ENCODE results near the gene ZNF710. TPM values are rescaled to one million over a fixed set of nuclear protein-coding genes. Genes with fewer than 3 reads are reported as not detected.
A peak's percentile ranks its signal among the peaks of the same experiment; 100 is the strongest.

Gene ZNF710
- total RNA-seq, 2 donors from 2014 or later = 33.8 to 52.9 TPM

DNA sequence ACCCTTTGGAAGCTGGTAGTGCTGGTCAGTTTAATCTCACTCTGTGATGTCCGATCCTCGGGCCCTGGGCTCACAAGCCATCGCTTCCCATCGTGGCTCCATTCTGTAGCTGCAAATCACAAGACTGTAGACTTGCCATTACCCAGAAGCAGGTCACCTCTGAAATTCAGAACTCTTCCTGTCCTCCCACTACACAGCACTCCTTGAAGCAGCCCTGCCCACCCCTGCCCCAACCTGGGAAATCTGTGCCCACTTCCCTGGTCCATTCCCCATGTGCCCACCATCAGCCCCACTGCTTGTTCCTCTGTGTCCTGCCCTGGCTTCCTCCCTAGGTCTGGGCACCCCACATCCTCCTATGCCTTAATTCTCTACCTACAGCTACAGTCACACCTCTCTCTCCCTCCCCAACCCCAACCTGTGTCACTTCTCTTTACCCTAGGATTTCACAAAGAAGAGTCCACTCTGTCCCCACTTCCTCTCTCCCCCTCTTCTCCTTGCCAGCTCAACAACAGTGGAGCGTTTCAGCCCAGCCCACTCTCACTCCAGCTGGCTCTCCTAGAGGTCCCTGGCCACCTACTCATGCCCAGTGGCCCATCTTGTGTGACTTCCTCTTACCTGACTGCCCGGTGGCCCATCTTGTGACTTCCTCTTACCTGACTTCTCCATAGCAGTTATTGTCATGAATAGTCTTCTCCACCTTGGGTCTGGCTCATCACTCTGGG lies 8.3 kb downstream of the ZNF710 start:
- ATAC-seq = no peak
- intact Hi-C loops (cut with DNase I, micrococcal nuclease) = no loop called here

DNA sequence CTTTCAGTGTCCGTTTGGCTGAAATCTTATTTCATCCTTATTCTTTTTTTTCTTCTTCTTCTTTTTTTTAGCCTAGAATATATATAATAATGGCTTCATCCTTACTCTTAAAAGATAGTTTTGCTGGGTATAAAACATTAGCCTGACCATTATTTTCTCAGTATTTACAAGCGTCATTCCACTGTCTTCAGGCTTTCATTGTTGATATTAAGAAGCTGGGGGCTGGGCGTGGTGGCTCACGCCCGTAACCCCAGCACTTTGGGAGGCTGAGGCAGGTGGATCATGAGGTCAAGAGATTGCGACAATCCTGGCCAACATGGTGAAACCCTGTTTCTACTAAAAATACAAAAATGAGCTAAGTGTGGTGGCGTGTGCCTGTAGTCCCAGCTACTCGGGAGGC lies 10.6 kb downstream of the ZNF710 start:
- intact Hi-C loops (cut with DNase I, micrococcal nuclease) = no loop called here
- DNase-seq (no peak), ATAC-seq (no peak)

More for the DNA sequence above, 8.3 kb downstream of the ZNF710 start:
- no peak for DNase-seq

DNA sequence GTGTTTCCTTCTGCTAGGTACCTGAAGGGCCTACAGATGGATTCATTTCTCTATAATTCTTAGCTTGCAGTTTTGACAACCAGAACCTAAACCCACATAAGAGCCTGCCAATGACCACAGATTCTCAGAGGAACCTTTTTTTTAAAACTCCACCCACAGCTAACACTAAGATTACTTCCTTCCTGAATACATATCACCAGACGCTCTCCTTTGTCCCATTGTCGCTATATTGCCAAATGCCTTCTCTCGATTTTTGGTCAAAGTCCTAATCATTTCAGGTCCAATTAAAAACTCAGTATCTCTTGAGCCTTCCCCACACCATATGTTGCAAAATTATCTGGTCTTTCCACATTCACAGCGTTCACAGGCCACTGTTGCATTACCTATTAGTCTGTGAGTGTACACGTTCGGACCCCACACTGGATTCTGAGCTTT lies 12.4 kb downstream of the ZNF710 start:
- intact Hi-C loops (cut with DNase I, micrococcal nuclease) = no loop called here
- ATAC-seq (peak; percentile 50), DNase-seq (no peak)

DNA sequence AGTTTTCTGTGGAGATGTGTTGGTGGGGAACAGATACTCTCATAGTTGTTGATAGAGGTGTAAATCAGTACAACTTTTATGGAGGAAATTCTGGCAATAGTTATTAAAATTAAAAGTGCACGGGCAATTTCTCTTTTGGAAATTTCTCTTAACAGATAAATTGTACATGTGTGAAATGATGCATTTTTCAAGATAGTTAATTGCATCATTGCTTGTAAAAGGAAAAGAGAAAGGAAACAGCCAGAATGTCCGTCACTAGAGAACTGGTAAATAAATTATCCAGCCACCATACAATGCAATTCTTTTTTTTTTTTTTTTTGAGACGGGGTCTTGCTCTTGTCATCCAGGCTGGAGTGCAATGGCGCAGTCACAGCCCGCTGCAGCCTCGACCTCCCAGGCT lies 14.2 kb downstream of the ZNF710 start:
- ATAC-seq (no peak), DNase-seq (no peak)
- intact Hi-C loops (cut with DNase I, micrococcal nuclease) = no loop called here

DNA sequence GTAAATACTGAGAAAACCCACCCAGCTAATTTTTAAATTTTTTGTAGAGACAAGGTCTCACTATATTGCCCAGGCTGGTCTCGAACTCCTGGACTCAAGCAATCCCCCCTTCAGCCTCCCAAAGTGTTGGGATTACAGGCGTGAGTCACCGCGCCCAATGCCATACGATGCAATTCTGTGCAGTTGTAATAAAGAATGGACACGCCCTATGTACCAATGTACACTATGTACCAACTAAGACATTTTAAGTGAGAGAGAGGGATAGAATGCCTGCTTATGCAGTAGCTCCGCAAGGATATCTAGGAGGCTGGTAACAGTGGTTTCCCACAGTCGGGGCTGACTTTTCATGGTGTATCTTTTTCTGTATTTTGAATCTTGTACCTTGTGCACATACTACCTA lies 14.6 kb downstream of the ZNF710 start:
- ATAC-seq (peak; percentile 88), DNase-seq (peak; percentile 62 to 82)
- intact Hi-C loops (cut with DNase I, micrococcal nuclease) = no loop called here

DNA sequence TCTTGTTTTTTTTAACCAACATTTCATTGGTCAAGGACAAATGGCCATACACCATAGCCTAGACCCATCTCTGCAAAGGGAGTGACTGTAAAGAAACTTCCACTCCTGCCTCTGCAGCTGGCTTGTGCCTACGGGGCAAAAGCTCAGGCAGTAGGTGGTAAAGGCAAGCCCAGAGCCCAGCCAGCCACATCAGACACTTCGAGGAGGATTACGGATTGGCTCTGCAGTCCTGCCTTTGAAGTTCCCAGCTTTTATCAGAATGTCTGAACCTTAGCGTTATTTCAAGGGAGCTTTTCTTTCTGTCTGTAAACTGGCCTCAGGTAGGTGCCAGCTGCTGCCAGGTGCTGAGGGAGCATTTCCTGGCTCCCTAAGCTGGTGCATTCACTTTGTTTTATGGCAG lies 15.6 kb downstream of the ZNF710 start:
- ATAC-seq (peak; percentile 44), DNase-seq (no peak)

DNA sequence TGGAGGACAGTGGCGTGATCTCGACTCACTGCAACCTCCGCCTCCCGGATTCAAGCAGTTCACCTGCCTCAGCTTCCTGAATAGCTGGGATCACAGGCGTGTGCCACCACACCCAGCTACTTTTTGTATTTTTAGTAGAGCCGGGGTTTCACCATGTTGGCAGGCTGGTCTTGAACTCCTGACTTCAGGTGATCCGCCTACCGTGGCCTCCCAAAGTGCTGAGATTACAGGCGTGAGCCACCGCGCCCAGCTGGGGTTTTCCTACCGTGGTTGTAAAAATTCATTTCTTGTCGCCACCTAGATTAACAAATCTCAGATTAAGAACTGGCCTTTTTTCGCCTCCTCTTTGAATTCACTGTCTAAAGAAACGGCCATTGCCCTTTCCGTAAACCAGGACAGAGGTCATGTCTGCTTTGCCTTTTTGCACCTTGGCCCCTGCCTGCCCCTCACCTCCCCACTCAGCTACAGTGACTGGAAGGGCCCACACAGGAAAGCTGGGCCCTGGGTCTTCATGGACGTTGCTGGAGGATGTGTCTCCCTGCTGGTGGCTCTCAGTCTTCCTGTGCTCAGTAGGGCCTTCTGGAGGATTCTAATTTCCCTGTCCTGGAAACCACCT lies 17.2 kb downstream of the ZNF710 start:
- DNase-seq = peak; percentile 27 to 36
- intact Hi-C loops (cut with DNase I, micrococcal nuclease) = no loop called here
- no peak for ATAC-seq

More for the DNA sequence above, 15.6 kb downstream of the ZNF710 start:
- intact Hi-C loops (cut with DNase I, micrococcal nuclease) = no loop called here

DNA sequence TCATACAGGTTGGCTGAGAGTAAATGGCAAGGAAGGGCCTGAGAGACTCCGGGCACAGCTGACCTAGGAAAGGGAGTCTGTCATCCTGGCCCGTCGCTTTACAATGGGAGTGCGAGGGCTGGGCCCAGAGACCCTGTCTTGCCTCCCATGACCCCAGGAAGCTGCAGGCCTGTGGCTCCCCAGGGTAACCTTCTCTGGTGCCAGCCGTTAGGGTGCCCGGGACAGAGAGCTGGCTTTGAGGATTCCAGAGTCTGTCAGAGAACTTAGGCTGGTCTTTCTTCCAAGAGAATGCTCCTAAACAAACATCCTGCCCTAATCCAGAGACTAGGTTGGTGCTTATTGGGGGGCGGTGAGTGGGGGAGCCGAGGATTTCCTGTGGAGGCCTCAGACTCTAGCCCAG lies 18.5 kb downstream of the ZNF710 start:
- intact Hi-C loops (cut with DNase I, micrococcal nuclease) = no loop called here
- ATAC-seq = no peak
- peak; percentile 8 to 24 for DNase-seq

DNA sequence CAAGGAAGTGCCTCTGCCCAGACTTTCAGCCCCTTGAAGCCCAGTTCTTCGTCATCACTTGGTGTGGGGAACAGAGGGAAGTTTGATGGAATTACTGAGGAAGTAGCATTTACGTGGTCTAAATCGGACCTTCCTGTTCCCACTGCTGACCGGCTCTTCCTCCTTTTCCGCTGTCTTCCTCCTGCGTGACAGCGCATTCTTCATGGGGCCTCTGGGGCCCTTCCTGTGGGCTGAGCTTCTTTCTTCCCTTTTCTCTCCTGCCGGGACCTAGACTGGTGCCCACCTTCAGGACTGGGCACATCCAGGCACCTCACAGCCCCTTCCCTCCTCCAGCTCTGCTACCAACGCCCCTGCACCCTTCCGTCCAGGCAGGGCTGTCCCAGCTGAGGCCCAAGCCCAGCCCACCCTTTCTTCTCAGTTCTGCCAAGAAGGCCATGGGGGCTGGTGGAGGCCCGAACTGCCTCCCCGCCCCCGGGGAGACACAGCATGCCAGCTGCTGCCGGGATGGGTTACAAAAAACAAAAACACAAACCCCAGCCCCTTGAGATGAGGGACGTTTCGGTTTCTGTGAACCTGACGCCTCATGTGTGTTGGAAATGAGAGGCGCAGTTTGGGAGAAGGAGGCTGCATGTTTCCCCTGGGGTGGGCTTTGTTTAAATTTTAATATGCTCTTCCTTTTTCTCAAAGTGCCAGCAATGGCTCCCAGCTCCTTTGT lies 19.1 kb downstream of the ZNF710 start:
- intact Hi-C loops (cut with DNase I, micrococcal nuclease) = no loop called here
- ATAC-seq = no peak
- DNase-seq = peak in 1 of 2 donors; percentile 57

DNA sequence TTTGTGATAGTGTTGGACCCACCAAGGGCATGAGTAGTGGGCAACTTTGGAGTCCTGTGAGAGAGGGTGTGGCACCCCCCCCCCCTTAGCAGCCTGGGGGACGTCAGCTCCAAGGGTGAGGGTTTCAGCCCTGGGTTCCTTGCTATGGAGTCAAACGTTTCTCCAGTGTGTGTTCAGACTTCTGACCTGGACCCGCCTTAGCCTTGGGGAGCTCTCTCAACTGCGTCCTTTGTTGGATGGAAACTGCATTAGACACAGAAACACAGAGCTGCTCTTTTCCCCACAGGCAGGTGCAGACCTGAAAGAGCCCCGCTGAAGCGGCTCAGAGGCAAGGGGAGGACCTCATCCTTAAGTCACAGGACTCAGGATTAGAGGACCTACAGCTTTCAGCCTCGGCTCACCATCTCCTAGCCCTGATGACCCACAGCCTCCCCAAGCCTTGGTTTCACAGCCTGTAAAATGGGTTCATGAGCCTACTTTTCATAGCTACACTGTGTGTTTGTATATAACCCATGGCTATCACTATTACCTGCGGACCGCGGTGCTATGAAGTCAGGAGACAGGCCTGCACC lies 19.9 kb downstream of the ZNF710 start:
- DNase-seq (peak in 1 of 2 donors; percentile 25), ATAC-seq (peak; percentile 49)
- intact Hi-C loops (cut with DNase I, micrococcal nuclease) = no loop called here

DNA sequence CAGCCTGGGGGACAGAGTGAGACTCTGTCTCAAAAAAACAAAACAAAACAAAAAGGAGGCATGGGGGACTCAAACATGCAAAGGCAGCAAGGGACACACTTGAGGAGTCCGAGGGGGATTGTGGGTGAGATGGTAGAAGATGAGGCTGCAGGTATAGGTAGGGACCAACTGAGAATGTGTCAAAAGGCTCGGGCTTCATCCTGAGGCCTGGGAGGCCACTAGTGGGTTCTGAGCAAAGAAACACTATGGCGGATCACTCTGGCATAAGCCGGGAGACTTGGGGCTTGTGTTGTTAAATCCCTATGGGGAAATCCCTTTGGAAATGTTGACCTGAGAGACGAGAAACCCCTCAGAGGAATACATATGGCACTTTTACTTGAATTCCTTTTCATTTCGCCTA lies 21.2 kb downstream of the ZNF710 start:
- ATAC-seq (no peak), DNase-seq (no peak)
- intact Hi-C loops (cut with DNase I, micrococcal nuclease) = no loop called here

DNA sequence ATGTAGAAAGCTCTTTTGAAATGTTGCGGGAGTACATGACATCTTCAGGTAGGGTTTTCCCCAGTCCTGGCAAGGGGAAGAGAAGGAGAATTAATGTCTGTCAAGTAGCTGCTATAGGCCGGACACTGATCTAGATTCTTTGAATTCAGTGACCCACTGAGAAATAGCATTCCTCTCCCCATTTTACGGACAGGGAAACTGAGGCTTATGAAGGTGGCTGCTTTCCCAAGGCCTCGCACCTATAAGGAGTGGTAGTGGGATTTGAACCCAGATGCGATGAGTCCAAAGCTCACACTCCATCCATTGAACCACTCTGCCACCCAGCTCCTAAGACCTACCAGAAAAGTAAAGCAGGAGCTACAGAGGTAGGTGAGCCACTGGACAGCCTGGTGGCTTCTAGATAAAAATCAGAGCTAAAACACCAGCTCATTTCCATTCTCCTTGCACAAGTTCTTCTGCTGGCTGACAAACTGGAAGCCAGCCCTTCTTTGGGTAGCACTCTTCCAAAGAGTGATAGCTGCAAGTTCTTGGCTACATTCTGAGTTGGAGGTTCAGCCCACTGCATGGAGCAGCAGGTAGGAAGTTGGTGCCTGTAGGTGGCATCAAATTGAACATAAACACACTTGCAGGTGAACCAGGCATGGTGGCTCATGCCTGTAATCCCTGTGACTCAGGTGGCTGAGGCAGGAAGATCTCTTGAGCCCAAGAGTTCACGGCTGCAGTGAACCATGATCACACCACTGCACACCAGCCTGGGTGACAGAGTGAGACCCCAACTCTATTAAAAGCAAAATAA lies 22.0 kb downstream of the ZNF710 start:
- intact Hi-C loops (cut with DNase I, micrococcal nuclease) = no loop called here
- DNase-seq (no peak), ATAC-seq (peak; percentile 36)

DNA sequence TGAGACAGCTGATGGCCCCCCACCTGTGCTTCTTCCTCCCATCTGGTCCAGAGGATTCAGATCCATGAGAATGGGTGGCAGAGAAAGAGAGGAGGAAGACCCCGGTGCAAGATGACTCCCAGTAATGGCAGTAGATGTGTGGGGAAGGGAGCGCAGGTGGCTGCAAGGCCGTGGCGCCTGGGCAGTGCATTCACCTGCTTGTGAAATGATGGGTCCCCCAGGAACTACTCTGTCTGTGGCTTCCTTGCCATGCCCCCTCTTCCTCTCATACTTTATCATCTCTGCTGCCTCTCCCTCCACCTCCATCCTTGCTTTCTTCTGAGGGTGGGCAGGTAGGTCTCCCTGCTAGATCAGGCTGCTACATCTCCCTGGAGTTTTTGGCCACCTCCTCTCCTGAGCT lies 23.3 kb downstream of the ZNF710 start:
- DNase-seq (no peak), ATAC-seq (no peak)
- intact Hi-C loops (cut with DNase I, micrococcal nuclease) = no loop called here

DNA sequence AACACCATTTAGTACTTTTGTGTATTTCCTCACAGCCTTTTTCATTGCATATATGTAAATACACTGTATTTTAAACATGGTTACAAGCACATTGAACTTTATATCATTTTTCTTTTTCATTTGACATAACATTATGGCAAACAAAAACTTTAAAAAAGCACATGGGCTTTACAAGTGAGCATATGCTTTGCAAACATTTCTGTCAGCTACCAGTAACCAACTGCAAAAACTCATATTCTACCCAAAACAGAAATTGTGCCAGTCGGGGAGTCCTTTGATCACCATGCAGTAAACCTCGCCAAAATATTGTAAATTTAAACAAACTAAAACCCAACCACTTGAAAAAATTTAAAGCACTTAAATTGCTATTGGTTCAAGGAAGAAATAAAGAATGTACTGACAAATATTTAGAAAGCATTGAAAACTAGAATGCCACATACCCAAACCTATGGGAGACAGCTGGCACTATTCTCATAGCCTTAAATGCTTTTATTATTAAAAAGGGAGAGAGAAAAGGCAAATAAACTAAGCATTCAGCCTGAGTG lies 24.4 kb downstream of the ZNF710 start:
- no peak for DNase-seq
- no peak for ATAC-seq
- intact Hi-C loops (cut with DNase I, micrococcal nuclease) = no loop called here

DNA sequence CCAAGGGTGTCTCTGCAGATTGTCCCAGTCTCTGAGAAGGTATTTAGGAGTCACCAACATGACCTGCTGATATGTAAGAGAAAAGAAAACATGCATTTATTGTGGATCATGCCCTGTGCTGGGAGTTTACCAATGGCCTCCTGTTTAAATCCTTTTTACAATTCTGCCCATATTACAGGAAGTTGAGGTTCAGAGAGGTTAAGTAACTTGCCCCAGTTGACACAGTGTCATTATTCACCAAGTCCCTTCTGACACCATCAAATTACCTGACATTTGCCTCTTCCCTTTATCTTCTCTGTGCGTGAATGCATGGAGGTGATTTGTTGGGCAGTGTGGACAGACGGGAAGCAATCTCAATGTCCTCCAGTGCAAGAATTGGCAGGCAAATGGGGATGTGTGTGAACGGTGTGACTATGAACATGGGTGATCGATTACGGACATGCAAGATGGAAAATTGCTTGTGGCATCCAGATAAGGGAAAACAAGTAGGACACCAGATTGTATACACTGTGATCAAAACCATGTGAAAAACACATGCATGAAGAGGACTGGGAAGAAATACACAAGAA lies 27.3 kb downstream of the ZNF710 start:
- peak in 1 of 2 donors; percentile 27 for DNase-seq
- intact Hi-C loops (cut with DNase I, micrococcal nuclease) = no loop called here
- ATAC-seq = peak; percentile 37

DNA sequence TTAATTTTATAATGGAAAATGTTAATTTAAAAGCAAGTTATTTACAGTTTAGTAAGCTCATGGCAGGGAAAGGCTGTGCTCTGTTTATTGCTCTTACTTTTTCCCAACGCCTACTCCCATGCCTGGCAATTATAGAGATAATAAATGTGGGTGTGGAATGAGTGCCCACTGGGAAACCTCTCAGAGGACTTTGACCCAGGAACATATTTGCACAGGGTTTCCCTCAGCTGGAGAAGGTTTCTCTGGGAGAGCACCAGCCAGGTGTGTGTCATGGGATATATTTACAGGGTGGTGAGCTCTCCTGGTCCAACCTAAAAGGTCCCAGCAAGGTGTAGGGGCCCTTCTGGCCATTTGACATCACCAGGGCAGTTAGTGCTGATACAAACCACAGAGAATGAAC lies 27.9 kb downstream of the ZNF710 start:
- intact Hi-C loops (cut with DNase I, micrococcal nuclease) = no loop called here
- ATAC-seq (peak; percentile 93), DNase-seq (peak; percentile 53 to 85)

DNA sequence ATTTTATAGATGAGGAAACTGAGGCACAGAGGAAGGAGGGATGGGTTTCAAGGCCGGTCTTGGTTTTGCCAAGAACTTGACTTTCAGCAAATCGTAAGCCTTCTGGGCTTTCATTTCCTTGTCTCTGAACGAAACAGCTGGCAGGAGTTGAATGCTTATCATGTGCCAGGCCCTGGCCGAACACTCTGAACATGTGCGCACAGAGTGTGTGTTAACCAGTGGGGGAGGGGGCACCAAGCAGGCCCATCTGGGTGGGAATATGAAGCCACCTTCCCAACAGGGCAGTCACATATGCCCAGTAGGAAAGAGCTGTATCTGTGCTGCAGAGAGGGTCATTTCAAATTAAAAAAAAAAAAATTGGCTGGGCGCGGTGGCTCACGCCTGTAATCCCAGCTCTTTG lies 29.3 kb downstream of the ZNF710 start:
- DNase-seq (peak in 1 of 2 donors; percentile 38), ATAC-seq (no peak)
- intact Hi-C loops (cut with DNase I, micrococcal nuclease) = no loop called here

DNA sequence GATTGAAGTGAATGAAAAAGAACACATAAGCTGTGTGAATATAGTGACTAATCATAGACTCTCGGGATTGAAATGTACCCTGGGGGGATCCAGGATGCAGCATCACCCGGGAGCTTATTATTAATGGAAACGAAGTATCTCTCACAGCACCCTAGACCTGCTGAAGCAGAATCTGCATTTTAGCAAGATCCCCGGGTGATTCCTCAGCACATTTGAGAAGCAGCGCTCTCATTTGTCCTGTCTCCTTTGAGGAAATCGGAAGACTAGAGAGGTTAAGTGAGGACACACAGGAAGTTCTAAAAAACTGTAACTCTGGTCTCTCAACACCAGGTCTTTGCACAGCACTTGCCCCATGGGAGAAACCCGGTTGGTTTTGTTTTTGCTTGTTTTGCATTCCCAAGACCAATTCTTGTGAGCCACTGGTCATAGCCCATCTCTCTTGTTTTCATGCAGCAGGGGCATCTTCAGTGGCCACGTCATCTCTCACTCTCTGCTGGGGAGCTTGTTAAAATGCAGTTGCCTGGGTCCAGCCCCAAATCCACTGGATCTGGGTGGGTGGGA lies 30.2 kb downstream of the ZNF710 start:
- DNase-seq (peak in 1 of 2 donors; percentile 41), ATAC-seq (no peak)
- intact Hi-C loops (cut with DNase I, micrococcal nuclease) = no loop called here
